Breast epithelium (tissue), 4 donors: ENCODE measurements around the gene ASPDH. TPM values are rescaled to one million over a fixed set of nuclear protein-coding genes. Genes with fewer than 3 reads are reported as not detected.

Source experiments
- DNase-seq, 2 donors: peaks; one replicate each; pipeline ENCODE4 v3.0.0-alpha.2; 2019; ENCODE audit warnings: low spot score in 2 of 2
- H3K27ac ChIP-seq, 2 donors: fragments of 200-600 bp; sonication (generic) in 1 of 2; one replicate each; pipeline ENCODE4 v1.5.1; 2016 to 2019; ENCODE audit warnings: mild to moderate bottlenecking in 1 of 2
- H3K27me3 ChIP-seq, 2 donors: fragments of 200-600 bp; sonication (generic) in 1 of 2; one replicate each; pipeline versions ENCODE4 v1.5.1 to v1.6.0; 2017 to 2019; ENCODE audit warnings: control low read depth in 1 of 2, mild to moderate bottlenecking in 1 of 2
- H3K36me3 ChIP-seq: fragments of 200-600 bp; one replicate; pipeline ENCODE4 v1.5.1; 2019
- H3K4me1 ChIP-seq, 2 donors: fragments of 200-600 bp; sonication (generic); one replicate each; pipeline ENCODE4 v1.5.1; 2016 to 2019; ENCODE audit warnings: control low read depth in 1 of 2
- H3K4me3 ChIP-seq, 3 donors: fragments of 200-600 bp; sonication (generic); 1 replicate in 2 of 3; 2 replicates in 1 of 3; pipeline ENCODE4 v1.5.1; 2016 to 2019; ENCODE audit warnings: mild to moderate bottlenecking in 3 of 3, moderate library complexity in 2 of 3
- H3K9me3 ChIP-seq, 2 donors: fragments of 200-600 bp; sonication (generic) in 1 of 2; one replicate each; pipeline ENCODE4 v1.5.1; 2016 to 2019; ENCODE audit warnings: control low read depth in 1 of 2
- CTCF ChIP-seq, 3 donors: fragments of 450-650 bp; IDR thresholded peaks; one replicate each; pipeline ENCODE4 v1.5.1; 2016 to 2017; ENCODE audit warnings: antibody characterized with exemption in 3 of 3, mild to moderate bottlenecking in 3 of 3, moderate library complexity in 3 of 3
- POLR2A ChIP-seq: fragments of 450-650 bp; IDR thresholded peaks from one replicate; pipeline ENCODE4 v1.6.1; 2016; ENCODE audit warnings: antibody characterized with exemption, mild to moderate bottlenecking, moderate library complexity
- POLR2AphosphoS5 ChIP-seq, 3 donors: sonication (generic); formaldehyde crosslinking; IDR thresholded peaks; one replicate each; pipeline ENCODE4 v1.6.1; 2017; ENCODE audit warnings: antibody characterized with exemption in 3 of 3
- intact Hi-C: fragments of 100-400 bp; cut with DNase I; formaldehyde crosslinking; loops from one replicate; pipeline ENCODE4 v1.15.1; 2023; ENCODE audit warnings: low total_unique reads
- total RNA-seq, 3 donors: library from RNA; depleted of rRNA; stranded (reverse); fragments of >200 nt; gene quantifications; one replicate each; pipeline ENCODE4 v1.1.0, GENCODE V29; 2016

The ASPDH gene
- total RNA-seq = not detected

GRCh38 chr19:50513746-50514345 is at the start of gene ASPDH:
Gene ASPDH, minus strand, starts transcription at chr19:50513913. Its CDS starts 90 bp downstream, at chr19:50513823.
- intact Hi-C loops = no loop called here
- Histone ChIP-seq H3K4me3 (no peak within 1 kb of the TSS), H3K27me3 (peaks cover 0 to 26% of the 10 kb centered on the region in 2 donors), H3K9me3 (no peaks in the 10 kb centered on the region), H3K27ac (no peak within 1 kb of the TSS), H3K36me3 (no peaks in the 10 kb centered on the region), H3K4me1 (peaks cover 7% of the 10 kb centered on the region in 2 donors)
- no peak for TF ChIP-seq CTCF (IDR thresholded peaks at IDR 0.05)
- no peak for TF ChIP-seq POLR2A
- no peak for TF ChIP-seq POLR2AphosphoS5 (IDR thresholded peaks at IDR 0.05)
- DNase-seq = no peak

- Histone ChIP-seq H3K9me3 (no peaks in the 10 kb centered on the region), H3K4me1 (no peaks in the 10 kb centered on the region), H3K36me3 (no peaks in the 10 kb centered on the region), H3K4me3 (no peak overlapping the region), H3K27ac (no peak overlapping the region), H3K27me3 (peaks cover 6 to 67% of the 10 kb centered on the region in 2 donors)
- TF ChIP-seq POLR2AphosphoS5 (IDR thresholded peaks at IDR 0.05) = no peak
- no peak for TF ChIP-seq CTCF (IDR thresholded peaks at IDR 0.05)
- TF ChIP-seq POLR2A = no peak
- intact Hi-C loops = no loop called here
- no peak for DNase-seq
Observed at GRCh38 chr19:50562996-50563395, 49.3 kb upstream of the ASPDH start.

- Histone ChIP-seq H3K27ac (no peak overlapping the region), H3K4me1 (no peaks in the 10 kb centered on the region), H3K27me3 (peaks cover 3 to 67% of the 10 kb centered on the region in 2 donors), H3K4me3 (no peak overlapping the region), H3K36me3 (no peaks in the 10 kb centered on the region), H3K9me3 (no peaks in the 10 kb centered on the region)
- no peak for DNase-seq
- intact Hi-C loops = no loop called here
- no peak for TF ChIP-seq CTCF (IDR thresholded peaks at IDR 0.05)
- no peak for TF ChIP-seq POLR2A
- TF ChIP-seq POLR2AphosphoS5 (IDR thresholded peaks at IDR 0.05) = no peak
Observed at GRCh38 chr19:50562329-50562728, 48.6 kb upstream of the ASPDH start.

- Histone ChIP-seq H3K9me3 (no peaks in the 10 kb centered on the region), H3K36me3 (no peaks in the 10 kb centered on the region), H3K27me3 (peaks cover 0 to 63% of the 10 kb centered on the region in 2 donors), H3K4me3 (no peak overlapping the region), H3K4me1 (peaks cover 0 to 3% of the 10 kb centered on the region in 2 donors), H3K27ac (no peak overlapping the region)
- TF ChIP-seq POLR2A = no peak
- no peak for TF ChIP-seq POLR2AphosphoS5 (IDR thresholded peaks at IDR 0.05)
- no peak for TF ChIP-seq CTCF (IDR thresholded peaks at IDR 0.05)
- intact Hi-C loops = no loop called here
- no peak for DNase-seq
Observed at GRCh38 chr19:50559636-50560035, 45.9 kb upstream of the ASPDH start.

GRCh38 chr19:50558449-50558848 is 44.7 kb upstream of the ASPDH start:
- no peak overlapping the region for H3K27ac ChIP-seq
- peaks cover 0 to 62% of the 10 kb centered on the region in 2 donors for H3K27me3 ChIP-seq

More at GRCh38 chr19:50558449-50558848, 44.7 kb upstream of the ASPDH start:
- Histone ChIP-seq H3K36me3 (no peaks in the 10 kb centered on the region), H3K4me1 (peaks cover 0 to 3% of the 10 kb centered on the region in 2 donors), H3K9me3 (no peaks in the 10 kb centered on the region), H3K4me3 (no peak overlapping the region)
- no peak for DNase-seq
- TF ChIP-seq CTCF (IDR thresholded peaks at IDR 0.05) = no peak
- TF ChIP-seq POLR2A = no peak
- no peak for TF ChIP-seq POLR2AphosphoS5 (IDR thresholded peaks at IDR 0.05)
- intact Hi-C loops = no loop called here
